Testis (tissue), 3 donors: ENCODE results near the gene CKLF. TPM values are rescaled to one million over a fixed set of nuclear protein-coding genes. Genes with fewer than 3 reads are reported as not detected.

ENCODE experiments used
- DNase-seq: peaks from one replicate; pipeline ENCODE4 v3.0.0-alpha.2; 2019
- H3K27ac ChIP-seq, 2 donors: fragments of 200-600 bp; sonication (generic); one replicate each; pipeline ENCODE4 v1.5.1; 2019
- H3K27me3 ChIP-seq: fragments of 200-600 bp; sonication (generic); one replicate; pipeline ENCODE4 v1.5.1; 2019
- H3K36me3 ChIP-seq: fragments of 200-600 bp; sonication (generic); one replicate; pipeline ENCODE4 v1.5.1; 2017; ENCODE audit warnings: low read depth; ENCODE audit errors: missing control alignments
- H3K4me1 ChIP-seq: fragments of 200-600 bp; sonication (generic); one replicate; pipeline ENCODE4 v1.5.1; 2019
- H3K4me3 ChIP-seq, 2 donors: fragments of 200-600 bp; sonication (generic); one replicate each; pipeline ENCODE4 v1.5.1; 2017 to 2019
- H3K9me3 ChIP-seq: fragments of 200-600 bp; sonication (generic); one replicate; pipeline ENCODE4 v1.5.1; 2017
- CTCF ChIP-seq, 3 experiments: fragments of 450-650 bp in 2 of 3; fragments of 200-600 bp in 1 of 3; sonication (generic) in 1 of 3; IDR thresholded peaks; one replicate each; pipeline ENCODE4 v1.5.1; 2016 to 2019; ENCODE audit warnings: antibody characterized with exemption in 3 of 3, mild to moderate bottlenecking in 2 of 3, moderate library complexity in 1 of 3
- POLR2A ChIP-seq: fragments of 450-650 bp; IDR thresholded peaks from one replicate; pipeline ENCODE4 v1.6.1; 2017; ENCODE audit warnings: antibody characterized with exemption, mild to moderate bottlenecking, moderate library complexity
- WGBS, 2 donors: methylation state at CpG; one replicate each; pipeline ENCODE4 v1.1.5; 2018; 5-methylcytosine and 5-hydroxymethylcytosine counted together
- intact Hi-C: fragments of 100-400 bp; cut with DNase I; formaldehyde crosslinking; loops from one replicate; pipeline ENCODE4 v1.15.1; 2023; ENCODE audit warnings: low total_unique reads
- polyA plus RNA-seq: library from polyadenylated mRNA; stranded (reverse); fragments of 350-450 nt; fragmentation: Illumina TruSeq; extraction: RNeasy Lipid Tissue Mini Kit (QIAGEN cat#74804); gene quantifications from one replicate; pipeline ENCODE4 v1.2.3, GENCODE V29; 2014; ENCODE audit warnings: low read depth, low replicate concordance; ENCODE audit not compliant: insufficient read depth
- total RNA-seq, 2 donors: library from RNA; depleted of rRNA; stranded (reverse); fragments of >200 nt; gene quantifications; one replicate each; pipeline ENCODE4 v1.2.3, GENCODE V29; 2016

The CKLF gene
- total and polyA plus RNA-seq, 3 donors from 2014 or later, result 49.5 to 128 (median 71.5) TPM

- Histone ChIP-seq H3K9me3 (no peaks in the 10 kb centered on the region), H3K27me3 (no peaks in the 10 kb centered on the region), H3K27ac (no peak overlapping the region), H3K36me3 (no peaks in the 10 kb centered on the region), H3K4me1 (no peaks in the 10 kb centered on the region), H3K4me3 (no peak overlapping the region)
- TF ChIP-seq POLR2A, result no peak
- no peak for TF ChIP-seq CTCF (IDR thresholded peaks at IDR 0.05)
- DNase-seq, result no peak
- WGBS, 2 donors, result 86 to 94% methylated on average over 1 of the region's 1 CpG
- intact Hi-C loops, result no loop called here
Measured at GRCh38 chr16:66569131-66569530, 16.8 kb downstream of the CKLF start.

GRCh38 chr16:66569827-66570405, 17.5 kb downstream of the CKLF start:
- 47 to 50% methylated on average over 3 of the region's 3 CpGs for WGBS, 2 donors
- Histone ChIP-seq H3K4me1 (no peaks in the 10 kb centered on the region), H3K27ac (no peak overlapping the region), H3K9me3 (no peaks in the 10 kb centered on the region), H3K4me3 (no peak overlapping the region), H3K27me3 (no peaks in the 10 kb centered on the region), H3K36me3 (no peaks in the 10 kb centered on the region)
- DNase-seq, result no peak
- TF ChIP-seq CTCF (IDR thresholded peaks at IDR 0.05) (no peak), POLR2A (no peak)
- intact Hi-C loops, result no loop called here

- TF ChIP-seq CTCF (IDR thresholded peaks at IDR 0.05) (no peak), POLR2A (no peak)
- no peaks in the 10 kb centered on the region for H3K9me3 ChIP-seq
- H3K4me3 ChIP-seq, result no peak overlapping the region
- no peaks in the 10 kb centered on the region for H3K36me3 ChIP-seq
- no peaks in the 10 kb centered on the region for H3K4me1 ChIP-seq
- no peak overlapping the region for H3K27ac ChIP-seq
- DNase-seq, result no peak
- WGBS, 2 donors, result 68 to 83% methylated on average over 2 of the region's 2 CpGs
- intact Hi-C loops, result no loop called here
- no peaks in the 10 kb centered on the region for H3K27me3 ChIP-seq
Measured at GRCh38 chr16:66572356-66572755, 20.0 kb downstream of the CKLF start.

- no peak for DNase-seq
- Histone ChIP-seq H3K9me3 (no peaks in the 10 kb centered on the region), H3K27me3 (no peaks in the 10 kb centered on the region), H3K4me3 (no peak overlapping the region), H3K36me3 (no peaks in the 10 kb centered on the region), H3K4me1 (peaks cover 6% of the 10 kb centered on the region), H3K27ac (no peak overlapping the region)
- 58 to 65% methylated on average over 1 of the region's 1 CpG for WGBS, 2 donors
- intact Hi-C loops, result no loop called here
- TF ChIP-seq CTCF (IDR thresholded peaks at IDR 0.05) (no peak), POLR2A (no peak)
Measured at GRCh38 chr16:66574081-66574480, 21.7 kb downstream of the CKLF start.

- H3K4me3 ChIP-seq, result no peak overlapping the region
- 88 to 95% methylated on average over 3 of the region's 3 CpGs for WGBS, 2 donors
- intact Hi-C loops, result no loop called here
Measured at GRCh38 chr16:66574531-66574930, 22.2 kb downstream of the CKLF start.

More at GRCh38 chr16:66574531-66574930, 22.2 kb downstream of the CKLF start:
- Histone ChIP-seq H3K9me3 (no peaks in the 10 kb centered on the region), H3K4me1 (peaks cover 6% of the 10 kb centered on the region), H3K27ac (no peak overlapping the region), H3K27me3 (no peaks in the 10 kb centered on the region), H3K36me3 (no peaks in the 10 kb centered on the region)
- DNase-seq, result no peak
- TF ChIP-seq CTCF (IDR thresholded peaks at IDR 0.05) (no peak), POLR2A (no peak)
